Ascending aorta (tissue), 2 donors: Measurements from ENCODE around the gene IL31RA. TPM values are rescaled to one million over a fixed set of nuclear protein-coding genes. Genes with fewer than 3 reads are reported as not detected.

ENCODE experiments used
- DNase-seq, 2 donors: peaks; one replicate each; pipeline ENCODE4 v3.0.0-alpha.2; 2019; ENCODE audit warnings: low spot score in 2 of 2
- H3K27ac ChIP-seq, 2 donors: fragments of 200-600 bp; sonication (generic); one replicate each; pipeline ENCODE4 v1.5.1; 2016 to 2017; ENCODE audit warnings: mild to moderate bottlenecking in 1 of 2
- H3K27me3 ChIP-seq: fragments of 200-600 bp; sonication (generic); one replicate; pipeline ENCODE4 v1.5.1; 2017
- H3K36me3 ChIP-seq, 2 donors: fragments of 200-600 bp; sonication (generic); one replicate each; pipeline ENCODE4 v1.5.1; 2016
- H3K4me1 ChIP-seq, 2 donors: fragments of 200-600 bp; sonication (generic); one replicate each; pipeline ENCODE4 v1.5.1; 2016 to 2017; ENCODE audit warnings: mild to moderate bottlenecking in 1 of 2
- H3K4me3 ChIP-seq, 2 donors: fragments of 200-600 bp; sonication (generic); one replicate each; pipeline ENCODE4 v1.5.1; 2016 to 2017; ENCODE audit warnings: mild to moderate bottlenecking in 1 of 2
- H3K9me3 ChIP-seq, 2 donors: fragments of 200-600 bp; sonication (generic); one replicate each; pipeline ENCODE4 v1.5.1; 2016
- CTCF ChIP-seq, 3 experiments: fragments of 200-600 bp in 2 of 3; fragments of 450-650 bp in 1 of 3; sonication (generic) in 2 of 3; IDR thresholded peaks; one replicate each; pipeline ENCODE4 v1.5.1; 2016 to 2019; ENCODE audit warnings: antibody characterized with exemption in 3 of 3, mild to moderate bottlenecking in 1 of 3, moderate library complexity in 1 of 3
- intact Hi-C: fragments of 100-400 bp; cut with DNase I; formaldehyde crosslinking; loops from one replicate; pipeline ENCODE4 v1.15.1; 2023
- total RNA-seq: library from RNA; depleted of rRNA; stranded (reverse); fragments of >200 nt; gene quantifications from one replicate; pipeline ENCODE4 v1.1.0, GENCODE V29; 2016

The IL31RA gene
- total RNA-seq, 1 donor from 2014 or later = not detected

GRCh38 chr5:55907927-55908326 lies 56.8 kb downstream of the IL31RA start:
- no peak overlapping the region for H3K27ac ChIP-seq
- no peaks in the 10 kb centered on the region for H3K27me3 ChIP-seq
- TF ChIP-seq CTCF (IDR thresholded peaks at IDR 0.05) = no peak
- no peaks in the 10 kb centered on the region for H3K4me1 ChIP-seq
- H3K9me3 ChIP-seq = no peaks in the 10 kb centered on the region
- no peaks in the 10 kb centered on the region for H3K36me3 ChIP-seq
- no peak for DNase-seq
- intact Hi-C loops = no loop called here
- no peak overlapping the region for H3K4me3 ChIP-seq

- Histone ChIP-seq H3K9me3 (no peaks in the 10 kb centered on the region), H3K36me3 (no peaks in the 10 kb centered on the region), H3K27ac (no peak overlapping the region), H3K27me3 (no peaks in the 10 kb centered on the region), H3K4me1 (no peaks in the 10 kb centered on the region), H3K4me3 (no peak overlapping the region)
- no peak for DNase-seq
- intact Hi-C loops = no loop called here
- TF ChIP-seq CTCF (IDR thresholded peaks at IDR 0.05) = no peak
Measured at GRCh38 chr5:55908804-55909203, 57.6 kb downstream of the IL31RA start.

- H3K4me3 ChIP-seq = no peak overlapping the region
- intact Hi-C loops = no loop called here
- no peak for DNase-seq
- H3K27me3 ChIP-seq = no peaks in the 10 kb centered on the region
- no peak for TF ChIP-seq CTCF (IDR thresholded peaks at IDR 0.05)
- H3K9me3 ChIP-seq = no peaks in the 10 kb centered on the region
- H3K36me3 ChIP-seq = no peaks in the 10 kb centered on the region
- H3K4me1 ChIP-seq = no peaks in the 10 kb centered on the region
- no peak overlapping the region for H3K27ac ChIP-seq
Measured at GRCh38 chr5:55911784-55912653, 60.9 kb downstream of the IL31RA start.

GRCh38 chr5:55913466-55914413 lies 62.6 kb downstream of the IL31RA start:
- H3K4me3 ChIP-seq = no peak overlapping the region
- no peaks in the 10 kb centered on the region for H3K27me3 ChIP-seq
- intact Hi-C loops = no loop called here
- H3K4me1 ChIP-seq = no peaks in the 10 kb centered on the region
- H3K27ac ChIP-seq = no peak overlapping the region
- no peak for DNase-seq
- no peaks in the 10 kb centered on the region for H3K36me3 ChIP-seq
- no peaks in the 10 kb centered on the region for H3K9me3 ChIP-seq
- TF ChIP-seq CTCF (IDR thresholded peaks at IDR 0.05) = no peak

GRCh38 chr5:55914971-55915370 lies 63.8 kb downstream of the IL31RA start:
- no peak for TF ChIP-seq CTCF (IDR thresholded peaks at IDR 0.05)
- Histone ChIP-seq H3K4me3 (no peak overlapping the region), H3K4me1 (no peaks in the 10 kb centered on the region), H3K9me3 (no peaks in the 10 kb centered on the region), H3K27me3 (no peaks in the 10 kb centered on the region), H3K36me3 (no peaks in the 10 kb centered on the region), H3K27ac (peak overlapping the region in 1 of 2 donors; percentile 50)
- DNase-seq = no peak
- intact Hi-C loops = no loop called here
